Vagina (tissue), 2 donors: ENCODE results near the gene ZBTB11. TPM values are rescaled to one million over a fixed set of nuclear protein-coding genes. Genes with fewer than 3 reads are reported as not detected.

ENCODE experiments used
- DNase-seq, 2 donors: peaks; one replicate each; pipeline ENCODE4 v3.0.0-alpha.2; 2017; ENCODE audit errors: extremely low spot score in 2 of 2
- H3K27ac ChIP-seq: fragments of 200-600 bp; sonication (generic); one replicate; pipeline ENCODE4 v1.5.1; 2019
- H3K27me3 ChIP-seq: fragments of 200-600 bp; sonication (generic); one replicate; pipeline ENCODE4 v1.5.1; 2019
- H3K36me3 ChIP-seq, 2 donors: fragments of 200-600 bp; sonication (generic); one replicate each; pipeline ENCODE4 v1.5.1; 2017 to 2019
- H3K4me1 ChIP-seq: fragments of 200-600 bp; sonication (generic); one replicate; pipeline ENCODE4 v1.5.1; 2019
- H3K4me3 ChIP-seq, 2 donors: fragments of 200-600 bp; sonication (generic); 1 replicate in 1 of 2; 2 replicates in 1 of 2; pipeline ENCODE4 v1.5.1; 2016 to 2019
- H3K9me3 ChIP-seq: fragments of 200-600 bp; sonication (generic); one replicate; pipeline ENCODE4 v1.5.1; 2019
- POLR2A ChIP-seq, 2 donors: fragments of 450-650 bp; IDR thresholded peaks; one replicate each; pipeline ENCODE4 v1.6.1; 2017; ENCODE audit warnings: antibody characterized with exemption in 2 of 2, mild to moderate bottlenecking in 2 of 2, moderate library complexity in 2 of 2
- POLR2AphosphoS5 ChIP-seq, 2 donors: sonication (generic); formaldehyde crosslinking; IDR thresholded peaks; one replicate each; pipeline ENCODE4 v1.9.0; 2017; ENCODE audit warnings: antibody characterized with exemption in 2 of 2, mild to moderate bottlenecking in 2 of 2, low read depth in 1 of 2; ENCODE audit not compliant: insufficient read depth in 1 of 2
- intact Hi-C: fragments of 100-400 bp; cut with DNase I; formaldehyde crosslinking; loops from one replicate; pipeline ENCODE4 v1.15.1; 2023
- small RNA-seq: library from RNA; depleted of rRNA; stranded (forward); fragments of <200 nt; gene quantifications from one replicate; pipeline ENCODE3, GENCODE V24; 2016
- total RNA-seq: library from RNA; depleted of rRNA; stranded (reverse); fragments of >200 nt; gene quantifications from one replicate; pipeline ENCODE4 v1.2.3, GENCODE V29; 2016
- TF ChIP-seq, protein P1 (sequence below), 3 experiments: fragments of 450-650 bp in 2 of 3; fragments of 200-600 bp in 1 of 3; sonication (generic) in 1 of 3; IDR thresholded peaks; one replicate each; pipeline ENCODE4 v1.5.1; 2017 to 2019; ENCODE audit warnings: antibody characterized with exemption in 3 of 3, mild to moderate bottlenecking in 2 of 3, moderate library complexity in 2 of 3

ZBTB11 gene
- total RNA-seq, 1 donor from 2014 or later = 27.5 TPM

DNA sequence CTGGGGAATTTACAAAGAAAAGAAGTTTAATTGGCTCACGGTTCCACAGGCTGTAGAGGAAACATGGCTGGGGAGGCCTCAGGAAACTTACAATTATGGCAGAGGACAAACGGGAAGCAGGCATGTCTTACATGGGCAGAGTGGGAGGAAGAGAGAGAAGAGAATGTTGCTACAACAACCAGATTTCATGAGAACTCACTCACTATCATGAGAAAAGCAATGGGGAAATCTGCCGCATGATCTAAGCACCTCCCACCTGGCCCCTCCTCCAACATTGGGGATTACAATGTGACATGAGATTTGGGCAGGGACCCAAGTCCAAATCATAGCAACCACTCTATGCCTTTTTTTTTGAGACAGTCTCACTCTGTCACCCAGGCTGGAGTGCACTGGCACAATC is 74.2 kb downstream of the ZBTB11 start:
- Histone ChIP-seq H3K4me3 (no peak overlapping the region), H3K9me3 (no peaks in the 10 kb centered on the region), H3K27me3 (no peaks in the 10 kb centered on the region), H3K4me1 (no peaks in the 10 kb centered on the region), H3K27ac (no peak overlapping the region), H3K36me3 (no peaks in the 10 kb centered on the region)
- intact Hi-C loops = no loop called here
- no peak for DNase-seq
- TF ChIP-seq POLR2A (IDR thresholded peaks at IDR 0.05) (no peak), POLR2AphosphoS5 (IDR thresholded peaks at IDR 0.05; ENCODE audit: insufficient read depth in 1 of 2, low read depth in 1 of 2) (no peak)
- TF ChIP-seq, protein P1, sequence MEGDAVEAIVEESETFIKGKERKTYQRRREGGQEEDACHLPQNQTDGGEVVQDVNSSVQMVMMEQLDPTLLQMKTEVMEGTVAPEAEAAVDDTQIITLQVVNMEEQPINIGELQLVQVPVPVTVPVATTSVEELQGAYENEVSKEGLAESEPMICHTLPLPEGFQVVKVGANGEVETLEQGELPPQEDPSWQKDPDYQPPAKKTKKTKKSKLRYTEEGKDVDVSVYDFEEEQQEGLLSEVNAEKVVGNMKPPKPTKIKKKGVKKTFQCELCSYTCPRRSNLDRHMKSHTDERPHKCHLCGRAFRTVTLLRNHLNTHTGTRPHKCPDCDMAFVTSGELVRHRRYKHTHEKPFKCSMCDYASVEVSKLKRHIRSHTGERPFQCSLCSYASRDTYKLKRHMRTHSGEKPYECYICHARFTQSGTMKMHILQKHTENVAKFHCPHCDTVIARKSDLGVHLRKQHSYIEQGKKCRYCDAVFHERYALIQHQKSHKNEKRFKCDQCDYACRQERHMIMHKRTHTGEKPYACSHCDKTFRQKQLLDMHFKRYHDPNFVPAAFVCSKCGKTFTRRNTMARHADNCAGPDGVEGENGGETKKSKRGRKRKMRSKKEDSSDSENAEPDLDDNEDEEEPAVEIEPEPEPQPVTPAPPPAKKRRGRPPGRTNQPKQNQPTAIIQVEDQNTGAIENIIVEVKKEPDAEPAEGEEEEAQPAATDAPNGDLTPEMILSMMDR (IDR thresholded peaks at IDR 0.05) = no peak

Small RNAs within 50 kb of the gene (small RNA-seq; reads per million reads assigned to genes)
- not detected for gene RF00019
- gene RNU6-1256P = not detected
- gene RNY1P12 = not detected

Other genes with a start within 250 kb of the ZBTB11 start
- 17.9 TPM for gene SENP7, start 163.9 kb downstream of the ZBTB11 start, total RNA-seq
- 14.7 TPM for gene TRMT10C, start 115.3 kb downstream of the ZBTB11 start, total RNA-seq
- gene PCNP, start 103.0 kb downstream of the ZBTB11 start, total RNA-seq = 96.3 TPM
- gene RPL24, start 9.6 kb upstream of the ZBTB11 start, total RNA-seq = 1,243 TPM
- 11.0 TPM for gene CEP97, start 47.5 kb upstream of the ZBTB11 start, total RNA-seq
- 13.3 TPM for gene NXPE3, start 102.1 kb upstream of the ZBTB11 start, total RNA-seq
- 136 TPM for gene NFKBIZ, start 172.4 kb upstream of the ZBTB11 start, total RNA-seq